ENCODE data around the gene HDLBP.
"Not testable (repeated sequence)": the region's sequence is repeated elsewhere in the genome, so short reads cannot be mapped to it uniquely, and the experiment has no call there.

The HDLBP gene

DNA sequence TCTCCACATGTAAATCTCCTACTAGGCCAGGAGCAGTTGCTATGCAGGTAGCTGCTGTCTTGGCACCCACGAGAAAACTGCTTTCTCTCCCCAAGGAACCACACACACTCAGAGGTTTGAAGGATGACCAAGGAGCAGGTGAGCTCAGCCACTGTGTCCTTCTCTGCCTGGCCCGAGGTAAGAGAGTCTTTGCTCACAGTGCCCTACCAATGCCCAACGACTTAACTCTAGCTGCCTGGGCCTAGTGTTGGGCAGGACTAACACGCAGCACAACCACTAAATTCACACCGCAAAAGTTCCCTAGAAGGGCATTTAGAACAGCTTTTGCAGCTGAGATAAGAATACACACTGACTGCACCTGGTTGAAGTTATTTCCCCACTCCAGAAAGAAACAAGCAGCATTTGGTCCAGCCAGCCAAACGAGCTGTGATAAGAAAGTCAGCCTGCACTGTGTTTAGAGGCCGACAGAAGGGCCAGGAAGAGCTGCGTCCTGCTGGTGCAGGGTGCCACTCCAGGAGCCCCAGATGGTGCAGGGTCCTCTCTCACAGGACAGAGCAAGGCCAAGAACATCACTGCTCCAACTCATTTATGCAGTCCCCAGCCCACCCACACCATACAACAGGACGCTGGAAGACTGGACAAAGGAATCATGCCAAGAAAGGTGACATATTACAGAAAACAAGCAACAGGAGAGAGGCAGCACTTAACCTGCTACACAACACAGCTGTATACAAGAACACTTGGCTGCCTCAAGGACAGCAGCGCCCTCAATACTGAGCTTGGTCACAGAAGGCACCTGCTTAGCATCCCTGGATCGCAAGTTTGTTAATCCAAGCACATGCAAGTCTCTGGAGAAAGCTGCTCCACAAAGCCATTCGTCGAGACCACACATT lies 12.5 kb downstream of the HDLBP start:
- DNase-seq (ENCODE audit: low spot score) = no peak

DNA sequence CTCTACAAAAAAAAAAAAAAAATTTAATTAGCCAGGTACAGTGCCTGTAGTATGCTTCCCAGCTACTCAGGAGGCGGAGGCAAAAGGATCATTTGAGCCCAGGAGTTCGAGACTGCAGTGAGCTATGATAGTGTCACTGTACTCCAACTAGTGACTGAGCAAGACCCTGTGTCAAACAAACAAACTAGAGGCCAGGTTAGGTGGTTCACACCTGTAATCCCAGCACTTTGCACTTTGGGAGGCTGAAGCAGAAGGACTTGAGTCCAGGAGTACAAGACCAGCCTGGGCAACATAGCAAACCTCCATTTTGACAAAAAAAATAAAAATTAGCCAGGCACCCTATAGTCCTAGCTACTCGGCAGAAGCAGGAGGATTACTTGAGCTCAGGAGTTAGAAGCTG lies 13.4 kb downstream of the HDLBP start:
- DNase-seq (ENCODE audit: low spot score) = no peak

DNA sequence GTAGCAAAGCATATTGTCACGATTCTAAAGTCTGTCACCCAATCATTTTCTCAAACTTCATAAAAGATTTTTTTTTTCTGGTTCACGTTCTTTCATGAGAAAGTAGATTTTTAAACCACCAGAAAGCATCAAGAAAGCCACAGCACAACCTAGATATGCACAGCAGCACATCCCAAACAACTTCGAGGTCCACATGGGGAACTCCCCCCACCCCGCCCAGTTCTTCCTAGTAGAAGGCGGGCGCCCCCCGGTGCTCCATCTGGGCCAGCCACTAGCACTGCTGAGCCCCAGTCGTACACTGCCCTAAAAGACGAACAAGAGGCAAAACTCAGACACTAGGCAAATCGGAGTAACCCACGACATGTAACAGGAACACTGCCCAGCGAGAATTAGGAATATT lies 15.5 kb downstream of the HDLBP start:
- DNase-seq (ENCODE audit: low spot score) = no peak

DNA sequence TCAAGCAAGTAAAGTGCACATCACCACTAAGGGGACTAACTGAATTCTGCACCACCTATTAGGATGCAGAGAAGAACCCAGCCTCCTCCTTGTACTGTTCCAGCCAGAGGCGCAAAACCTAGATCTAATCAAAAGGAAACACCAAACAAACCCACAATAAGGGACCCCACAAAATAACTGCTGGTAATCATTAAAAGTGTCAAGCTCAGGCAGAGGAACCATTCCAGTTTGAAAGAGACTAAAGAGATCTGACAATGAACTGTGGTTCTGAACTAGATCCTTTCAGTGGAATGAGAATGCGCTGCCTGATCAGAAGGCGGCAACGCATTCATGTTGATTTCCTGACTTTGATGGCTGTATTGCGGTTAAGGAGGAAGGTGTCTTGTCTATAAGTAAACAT lies 16.8 kb downstream of the HDLBP start:
- DNase-seq (ENCODE audit: low spot score) = no peak

DNA sequence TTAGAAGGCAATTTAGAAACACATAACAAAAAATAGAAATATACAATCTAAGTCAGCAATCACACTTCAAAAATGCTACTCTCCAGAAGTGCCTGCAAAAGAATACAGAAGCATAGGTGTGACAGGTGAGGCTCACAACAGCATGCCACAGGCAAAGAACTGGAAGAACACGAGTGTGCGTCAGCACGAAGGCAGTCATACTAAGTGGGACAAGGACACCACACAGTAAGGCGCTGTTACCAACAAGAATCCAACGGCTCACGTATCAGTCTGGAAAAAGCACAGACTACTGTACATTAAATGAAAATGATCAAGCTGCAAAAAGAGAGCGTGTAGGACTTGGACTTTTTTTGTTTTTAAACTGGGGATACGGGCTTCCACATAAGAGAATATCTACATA lies 18.7 kb downstream of the HDLBP start:
- DNase-seq (ENCODE audit: low spot score) = no peak

DNA sequence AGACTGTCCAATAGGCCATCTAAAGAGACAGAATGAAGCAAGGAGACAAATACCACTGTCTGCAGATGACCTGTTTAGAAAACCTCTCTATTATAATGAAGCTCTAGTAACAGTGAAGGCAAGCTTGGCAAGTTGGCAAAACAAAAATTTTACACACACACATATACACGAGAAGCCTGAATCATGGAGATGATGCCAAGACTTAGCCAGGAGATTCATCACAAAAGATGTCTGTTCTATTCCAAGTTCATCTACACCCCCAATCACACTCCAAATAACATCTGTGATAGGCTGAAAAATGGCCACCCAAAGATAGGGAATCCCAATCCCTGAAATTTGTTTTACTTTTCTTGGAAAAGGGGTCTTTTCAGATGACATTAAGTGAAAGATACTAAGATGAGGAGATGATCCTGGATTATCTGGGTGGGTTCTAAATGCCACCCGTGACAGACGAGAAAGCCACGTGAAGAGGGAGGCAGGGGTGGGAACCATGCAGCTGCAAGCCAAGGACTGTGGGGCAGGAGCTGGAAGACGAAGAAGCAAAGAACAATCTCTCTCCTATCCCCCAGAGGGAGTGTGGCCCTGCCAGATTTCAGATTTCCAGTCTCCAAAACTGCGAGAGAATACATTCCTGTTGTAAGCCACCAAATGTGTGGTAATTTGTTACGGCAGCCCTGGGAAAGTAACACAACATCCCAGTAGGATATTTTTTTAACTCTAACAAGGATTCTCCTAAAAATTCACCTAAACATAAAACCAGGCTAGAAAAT lies 20.0 kb downstream of the HDLBP start:
- DNase-seq (ENCODE audit: low spot score) = no peak

DNA sequence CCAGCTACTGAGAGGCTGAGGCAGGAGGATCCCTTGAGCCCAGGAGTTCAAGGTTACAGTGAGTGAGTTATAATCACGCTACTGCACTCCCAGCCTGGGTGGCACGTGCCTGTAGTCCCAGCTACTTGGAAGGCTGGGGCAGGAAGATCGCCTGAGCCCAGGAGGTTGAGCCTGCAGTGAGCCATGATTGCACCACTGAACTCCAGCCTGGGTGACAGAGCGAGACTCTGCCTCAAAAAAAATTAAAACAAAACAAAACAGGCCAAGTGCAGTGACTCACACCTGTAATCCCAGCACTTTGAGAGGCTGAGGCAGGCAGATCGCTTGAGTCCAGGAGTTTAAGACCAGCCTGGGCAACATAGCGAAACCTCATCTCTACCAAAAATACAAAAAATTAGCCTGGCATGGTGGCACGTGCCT lies 22.1 kb downstream of the HDLBP start:
- not testable (repeated sequence) for DNase-seq (ENCODE audit: low spot score)

DNA sequence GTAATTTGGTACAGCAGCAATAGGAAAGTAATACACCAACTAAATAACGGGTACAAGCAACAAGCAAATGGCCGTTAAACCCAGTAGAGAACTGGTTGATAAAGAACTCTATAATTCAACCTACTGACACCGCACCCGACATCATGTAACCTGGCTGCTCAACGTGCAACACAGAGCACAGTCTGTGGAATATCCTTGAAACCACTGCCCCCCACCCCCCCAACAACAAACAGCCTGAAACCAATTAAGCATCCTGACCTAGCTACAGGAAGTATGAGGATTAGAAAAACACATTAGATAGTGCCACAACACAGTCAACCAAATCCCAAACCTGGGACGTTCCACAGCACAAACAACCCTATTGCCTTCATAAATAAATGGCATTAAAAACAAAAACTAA lies 23.5 kb downstream of the HDLBP start:
- DNase-seq (ENCODE audit: low spot score) = no peak

DNA sequence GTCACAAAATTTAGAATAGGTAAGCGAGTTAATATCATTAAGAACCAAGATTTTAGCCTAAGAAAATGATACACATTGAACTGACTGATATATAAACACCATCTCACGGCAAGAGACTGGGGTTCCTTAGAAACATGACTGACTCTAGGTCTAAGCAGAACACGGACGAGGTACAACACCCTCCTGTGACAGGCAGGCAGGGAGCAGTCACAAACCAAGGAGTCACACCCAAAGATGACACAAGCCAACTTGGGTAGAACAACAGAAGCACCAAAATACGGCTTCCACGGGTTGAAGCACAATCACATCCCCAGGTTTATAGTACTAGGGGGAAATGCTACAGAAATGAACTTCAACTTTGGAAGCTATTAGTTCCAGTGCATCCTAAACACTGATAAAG lies 24.3 kb downstream of the HDLBP start:
- DNase-seq (ENCODE audit: low spot score) = no peak

DNA sequence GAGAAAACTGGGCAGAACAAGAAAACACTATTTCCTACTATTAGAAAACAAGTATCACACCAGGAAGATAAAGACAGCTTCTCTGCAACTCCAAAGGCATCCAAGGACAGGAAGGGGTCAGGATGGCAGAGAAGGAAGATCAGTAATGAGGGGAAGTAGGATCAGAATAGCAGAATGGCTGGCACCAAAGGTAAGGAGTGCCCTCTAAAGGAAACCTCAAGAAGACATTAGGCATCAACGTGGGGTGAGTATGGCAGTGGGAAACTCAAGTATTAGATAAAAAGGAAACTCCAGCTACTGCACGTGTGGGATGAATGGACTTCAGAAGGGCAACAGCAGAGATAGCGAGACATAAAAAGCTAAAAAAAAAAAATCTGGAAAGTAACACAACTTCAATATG lies 25.9 kb downstream of the HDLBP start:
- DNase-seq (ENCODE audit: low spot score) = no peak

DNA sequence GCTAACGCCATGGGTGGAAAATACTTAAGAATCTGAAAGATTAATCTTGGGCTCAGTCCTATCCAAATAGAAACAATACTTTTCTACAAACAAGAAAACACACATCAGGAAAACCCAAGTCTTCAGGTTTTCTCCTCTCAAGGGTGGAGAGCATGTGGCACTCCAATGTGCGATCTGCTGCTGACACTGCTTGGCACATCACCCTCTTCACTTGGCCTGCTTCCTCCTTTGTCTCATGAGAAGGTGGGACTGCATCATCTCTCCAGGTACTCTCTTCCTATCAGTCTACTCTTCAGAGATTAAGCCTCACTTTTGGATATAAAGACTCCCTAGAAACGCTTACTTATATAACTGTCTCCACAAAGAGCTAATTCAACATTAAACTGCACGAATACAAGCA lies 26.4 kb downstream of the HDLBP start:
- no peak for DNase-seq (ENCODE audit: low spot score)

DNA sequence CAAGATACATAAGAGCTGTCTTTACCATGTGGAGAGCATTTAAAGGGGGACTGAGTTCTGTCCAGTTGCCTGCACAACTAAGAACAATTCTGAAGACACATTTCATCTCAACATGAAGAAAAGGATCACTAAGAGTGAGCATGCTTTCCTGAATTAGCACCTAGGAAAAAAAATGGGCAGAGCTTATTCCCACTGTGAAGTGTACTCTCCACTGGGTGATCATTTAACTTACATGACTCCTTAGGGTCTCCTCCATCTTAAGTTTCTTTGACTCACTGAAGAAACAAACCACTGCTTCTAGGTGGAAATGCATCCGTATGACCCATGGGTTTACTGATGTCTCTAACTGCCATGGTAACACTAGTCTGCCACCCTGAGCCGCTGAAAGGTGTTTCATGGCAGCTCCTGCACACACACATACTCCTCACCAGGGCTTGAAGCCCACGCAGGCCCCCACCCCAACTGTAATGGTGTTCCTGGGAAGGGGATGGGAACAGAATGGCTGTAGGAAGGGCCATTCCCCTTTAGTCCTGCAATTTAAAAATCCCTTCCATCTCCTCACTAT lies 27.1 kb downstream of the HDLBP start:
- DNase-seq (ENCODE audit: low spot score) = no peak

DNA sequence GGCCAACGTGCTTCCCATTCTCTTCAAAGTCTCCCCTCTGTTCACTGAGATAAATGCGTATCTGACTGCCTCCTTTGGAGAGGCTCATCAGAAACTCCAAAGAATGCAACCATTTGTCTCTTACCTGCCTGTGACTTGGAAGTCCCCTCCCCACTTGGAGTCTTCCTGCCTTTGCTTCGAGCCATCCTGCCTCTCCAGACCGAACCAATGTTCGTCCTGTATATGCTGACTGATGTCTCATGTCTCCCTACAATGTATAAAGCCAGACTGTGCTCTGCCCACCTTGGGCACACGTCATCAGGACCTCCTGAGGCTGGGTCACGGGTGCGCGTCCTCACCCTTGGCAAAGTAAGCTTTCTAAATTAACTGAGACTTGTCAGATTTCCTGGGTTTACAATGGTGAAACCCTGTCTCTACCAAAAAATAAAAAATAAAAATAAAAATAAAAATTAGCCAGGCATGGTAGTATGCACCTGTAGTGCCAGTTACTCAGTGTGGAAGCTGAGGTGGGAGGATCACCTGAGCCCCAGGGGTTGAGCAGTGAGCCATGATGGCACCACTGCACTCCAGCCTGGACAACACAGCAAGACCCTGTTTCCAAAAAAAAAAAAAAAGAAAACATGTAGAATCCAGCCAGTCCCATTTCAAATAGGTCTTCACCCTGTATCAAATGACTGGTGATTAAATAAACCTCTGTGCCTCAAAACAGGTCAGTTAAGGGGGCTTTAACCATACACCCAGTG lies 29.0 kb downstream of the HDLBP start:
- no peak for DNase-seq (ENCODE audit: low spot score)

DNA sequence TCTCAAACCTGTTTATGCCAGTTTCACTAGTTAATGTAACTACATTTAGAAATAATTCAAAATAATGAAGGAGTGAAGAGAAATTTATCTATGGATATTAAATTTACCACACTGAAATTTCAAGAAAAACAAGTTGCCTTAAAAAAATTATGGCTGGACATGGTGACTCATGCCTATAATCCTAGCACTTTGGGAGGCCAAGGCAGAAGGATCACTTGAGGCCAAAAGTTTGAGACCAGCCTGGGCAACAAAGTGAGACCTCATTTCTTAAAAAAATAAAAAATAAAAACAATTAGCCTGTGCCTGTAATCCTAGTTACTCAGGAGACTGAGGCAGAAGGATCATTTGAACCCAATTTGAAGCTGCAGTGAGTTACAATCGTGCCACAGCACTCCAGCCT lies 29.9 kb downstream of the HDLBP start:
- DNase-seq (ENCODE audit: low spot score) = no peak

DNA sequence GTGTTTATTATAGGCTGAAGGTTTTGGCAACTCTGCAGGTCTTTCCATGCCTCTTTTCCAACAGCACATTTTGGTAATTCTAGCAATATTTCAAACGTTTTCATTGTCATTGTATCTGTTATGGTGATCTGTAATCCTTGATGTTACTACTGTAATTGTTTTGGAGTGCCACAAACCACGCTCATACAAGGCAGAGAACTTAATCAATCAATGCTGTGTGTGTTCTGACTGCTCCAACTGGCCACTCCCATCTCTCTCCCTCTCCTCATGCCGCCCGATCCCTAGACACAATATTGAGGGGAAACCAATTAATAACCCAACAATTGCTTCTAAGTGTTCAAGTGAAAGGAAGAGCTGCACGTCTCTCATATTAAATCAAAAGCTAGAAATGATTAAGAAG lies 32.9 kb downstream of the HDLBP start:
- DNase-seq (ENCODE audit: low spot score) = no peak

DNA sequence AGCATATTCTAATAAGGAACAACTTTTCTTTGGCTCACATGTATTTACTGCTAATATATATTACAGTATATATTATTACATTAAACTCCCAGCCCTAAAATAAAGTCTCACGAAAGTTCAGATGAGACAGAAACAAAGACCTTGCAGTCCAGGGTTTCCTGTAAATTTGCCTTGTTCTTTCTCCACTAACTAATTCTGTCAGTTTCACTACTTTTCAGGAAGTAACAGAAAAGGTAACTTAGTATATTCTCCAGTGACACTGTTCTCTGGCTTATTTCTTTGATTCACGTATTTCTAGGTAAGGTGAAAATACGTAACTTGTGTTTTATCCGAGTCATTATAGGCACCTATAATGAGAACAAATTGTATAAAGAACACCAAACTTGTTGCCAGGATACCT lies 35.2 kb downstream of the HDLBP start:
- DNase-seq (ENCODE audit: low spot score) = no peak

DNA sequence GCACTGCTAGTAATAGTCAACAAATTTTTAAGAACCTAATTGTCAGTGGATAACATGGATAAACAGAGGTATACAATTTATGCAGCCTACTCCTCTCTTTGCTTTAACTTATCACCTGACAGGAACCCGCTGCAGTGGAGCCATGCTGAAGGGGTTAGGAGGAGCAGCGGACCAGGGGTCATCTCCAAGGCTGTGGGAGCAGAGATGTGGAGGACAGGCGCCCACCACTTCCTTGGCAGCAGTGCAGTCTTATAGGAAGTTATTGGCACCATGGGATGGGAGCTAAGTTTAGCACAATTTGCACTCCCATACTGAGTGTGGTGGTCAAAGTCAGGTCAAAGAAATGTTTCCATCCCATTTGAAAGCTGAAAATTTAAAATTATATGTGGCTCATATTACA lies 35.6 kb downstream of the HDLBP start:
- DNase-seq (ENCODE audit: low spot score) = no peak

DNA sequence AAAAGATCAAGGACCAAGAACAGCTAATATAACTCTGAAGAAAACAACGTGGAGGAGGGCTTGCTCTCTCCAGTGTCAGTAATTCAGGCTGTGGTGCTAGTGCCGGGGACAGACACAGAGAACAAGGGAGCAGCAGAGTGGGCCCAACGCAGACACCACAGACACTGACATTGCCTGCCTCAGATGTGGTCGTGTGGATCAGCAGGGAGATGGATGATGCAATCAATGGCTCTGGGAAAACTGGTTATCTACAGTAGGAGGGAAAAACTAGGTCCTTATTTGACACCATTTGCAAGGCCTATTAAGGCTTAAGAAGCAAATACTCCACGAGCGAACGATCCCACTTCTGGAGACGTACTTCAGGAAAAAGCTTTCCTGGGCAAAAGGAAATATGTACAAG lies 36.1 kb downstream of the HDLBP start:
- DNase-seq (ENCODE audit: low spot score) = no peak

DNA sequence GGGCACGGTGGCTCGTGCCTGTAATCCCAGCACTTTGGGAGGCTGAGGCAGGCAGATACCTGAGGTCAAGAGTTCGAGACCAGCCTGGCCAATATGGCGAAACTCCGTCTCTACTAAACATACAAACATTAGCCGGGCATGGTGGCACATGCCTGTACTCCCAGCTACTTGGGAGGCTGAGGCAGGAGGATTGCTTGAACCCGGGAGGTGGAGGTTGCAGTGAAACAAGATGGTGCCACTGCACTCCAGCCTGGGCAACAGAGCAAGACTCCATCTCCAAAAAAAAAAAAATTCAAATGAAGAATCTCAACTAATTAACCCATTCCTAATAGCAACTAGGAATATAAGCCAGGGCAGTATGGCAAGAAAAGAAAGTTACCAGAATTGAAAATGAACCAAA lies 37.2 kb downstream of the HDLBP start:
- not testable (repeated sequence) for DNase-seq (ENCODE audit: low spot score)

DNA sequence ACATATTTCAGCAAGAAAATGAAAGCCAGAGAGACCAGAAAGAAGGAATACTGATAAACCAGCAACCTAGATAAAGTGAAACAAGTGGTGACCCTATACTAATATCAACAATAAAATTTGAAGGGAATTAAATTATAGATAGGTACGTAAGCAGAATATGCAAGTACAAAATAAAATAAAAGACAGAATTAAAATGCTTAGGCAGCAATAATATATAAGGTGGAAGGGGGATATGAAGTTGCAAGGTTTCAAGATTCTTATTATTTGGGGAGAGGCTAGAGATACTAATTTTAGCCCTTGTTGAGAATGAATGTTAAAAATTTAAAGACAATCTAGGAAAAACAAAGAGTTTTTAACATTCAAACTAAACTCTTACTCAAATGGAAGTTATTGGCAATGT lies 39.6 kb downstream of the HDLBP start:
- no peak for DNase-seq (ENCODE audit: low spot score)

DNA sequence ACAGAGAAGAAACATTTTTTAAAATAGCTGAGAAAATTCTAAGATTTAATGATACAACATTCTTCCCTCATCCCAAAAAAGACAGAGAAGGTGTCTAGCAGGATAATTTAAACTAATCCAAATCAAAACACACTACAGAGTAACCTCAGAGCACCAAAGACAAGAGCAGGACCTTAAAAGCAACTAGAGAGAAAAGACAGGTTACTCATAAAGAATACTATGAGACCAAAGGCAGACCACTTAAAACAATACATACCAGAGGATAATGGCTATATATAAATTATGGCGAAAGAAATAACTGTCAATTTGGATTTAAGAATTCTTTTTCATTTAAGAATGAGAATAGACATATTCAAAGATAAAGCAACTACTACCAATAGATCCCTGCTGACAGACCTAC lies 40.0 kb downstream of the HDLBP start:
- no peak for DNase-seq (ENCODE audit: low spot score)

DNA sequence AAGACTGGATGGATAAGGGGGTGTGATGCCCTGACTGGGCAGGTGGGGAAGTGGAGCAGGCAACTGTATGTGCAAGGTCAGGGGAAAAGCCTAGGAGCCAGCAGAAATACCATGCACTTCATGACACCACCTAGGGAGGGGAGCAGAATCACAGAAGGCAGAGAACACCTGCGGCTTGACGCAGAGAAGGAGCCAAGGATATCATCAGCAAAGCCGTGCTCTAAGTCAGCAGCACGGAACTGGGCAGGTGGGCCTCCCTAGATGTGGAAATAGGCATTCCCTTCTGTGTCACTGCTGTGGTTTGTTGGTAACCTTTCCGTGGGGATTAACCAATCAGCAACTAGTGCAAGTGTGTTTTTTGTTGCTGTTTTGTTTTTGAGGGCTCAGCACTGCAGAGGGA lies 41.3 kb downstream of the HDLBP start:
- DNase-seq (ENCODE audit: low spot score) = no peak

Data from AG08395 (cell line).